Esophagus squamous epithelium (tissue), 5 donors: Measurements from ENCODE around the gene NFRKB. TPM values are rescaled to one million over a fixed set of nuclear protein-coding genes. Genes with fewer than 3 reads are reported as not detected.

Source experiments
- DNase-seq: peaks from one replicate; lab custom pipeline; 2025; lab: John Stamatoyannopoulos, UW
- H3K27ac ChIP-seq, 4 donors: fragments of 200-600 bp; sonication (generic); one replicate each; pipeline ENCODE4 v1.5.1; 2016 to 2019; ENCODE audit warnings: mild to moderate bottlenecking in 1 of 4
- H3K27me3 ChIP-seq, 4 donors: fragments of 200-600 bp; sonication (generic); 1 replicate in 3 of 4; 2 replicates in 1 of 4; pipeline versions ENCODE4 v1.5.1 to v1.6.0; 2017 to 2021; ENCODE audit warnings: antibody characterized with exemption in 1 of 4
- H3K36me3 ChIP-seq, 3 donors: fragments of 200-600 bp; sonication (generic); one replicate each; pipeline ENCODE4 v1.5.1; 2016 to 2019
- H3K4me1 ChIP-seq, 3 donors: fragments of 200-600 bp; sonication (generic); one replicate each; pipeline ENCODE4 v1.5.1; 2017 to 2019
- H3K4me3 ChIP-seq, 4 donors: fragments of 200-600 bp; sonication (generic); 1 replicate in 3 of 4; 2 replicates in 1 of 4; pipeline ENCODE4 v1.5.1; 2016 to 2019; ENCODE audit warnings: mild to moderate bottlenecking in 2 of 4, moderate library complexity in 1 of 4
- H3K9me3 ChIP-seq, 3 donors: fragments of 200-600 bp; sonication (generic); one replicate each; pipeline ENCODE4 v1.5.1; 2016 to 2019
- POLR2A ChIP-seq, 4 donors: fragments of 450-650 bp; IDR thresholded peaks; one replicate each; pipeline ENCODE4 v1.6.1; 2017; ENCODE audit warnings: antibody characterized with exemption in 4 of 4, mild to moderate bottlenecking in 4 of 4, moderate library complexity in 3 of 4
- WGBS, 2 donors: methylation state at CpG; one replicate each; pipeline ENCODE4 v1.1.5; 2018; 5-methylcytosine and 5-hydroxymethylcytosine counted together
- intact Hi-C: fragments of 100-400 bp; cut with DNase I; formaldehyde crosslinking; loops from one replicate; pipeline ENCODE4 v1.15.0; 2022
- total RNA-seq, 4 donors: library from RNA; depleted of rRNA; stranded (reverse); fragments of >200 nt; gene quantifications; one replicate each; pipeline ENCODE4 v1.1.0, GENCODE V29; 2016
- TF ChIP-seq, protein P1 (sequence below), 6 experiments: fragments of 450-650 bp in 4 of 6; fragments of 200-600 bp in 2 of 6; sonication (generic) in 2 of 6; IDR thresholded peaks; one replicate each; pipeline ENCODE4 v1.5.1; 2016 to 2019; ENCODE audit warnings: antibody characterized with exemption in 6 of 6, mild to moderate bottlenecking in 4 of 6, moderate library complexity in 4 of 6
- donor health status: DM: yes; HTN: yes; CAD: no.

NFRKB gene
- total RNA-seq, 4 donors from 2014 or later: 18.2 to 35.9 (median 23.8) TPM

DNA sequence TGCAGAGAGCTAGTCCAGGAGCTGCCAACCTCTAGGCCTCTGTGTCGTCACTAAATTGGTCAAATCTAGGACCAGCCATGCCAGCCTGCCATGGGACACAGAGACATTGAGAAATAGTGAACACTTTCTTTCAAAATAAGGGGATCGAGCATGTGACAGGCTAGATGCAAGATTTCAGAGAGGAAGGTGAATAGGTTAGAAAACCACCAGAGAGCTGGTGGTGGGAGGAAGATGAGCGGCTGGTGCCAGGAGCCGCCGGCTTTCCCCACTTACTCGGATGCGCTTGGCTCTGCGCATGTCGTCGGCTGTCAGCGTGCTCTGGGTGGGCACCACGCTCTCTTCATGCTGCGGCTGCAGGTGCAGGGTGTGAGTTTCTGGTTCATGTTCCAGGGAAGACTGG is 35.4 kb upstream of the NFRKB start:
- intact Hi-C loops: no loop called here
- DNase-seq: no peak
- H3K36me3 ChIP-seq: peaks cover 0 to 54% (median 0%) of the 10 kb centered on the region in 3 donors

DNA sequence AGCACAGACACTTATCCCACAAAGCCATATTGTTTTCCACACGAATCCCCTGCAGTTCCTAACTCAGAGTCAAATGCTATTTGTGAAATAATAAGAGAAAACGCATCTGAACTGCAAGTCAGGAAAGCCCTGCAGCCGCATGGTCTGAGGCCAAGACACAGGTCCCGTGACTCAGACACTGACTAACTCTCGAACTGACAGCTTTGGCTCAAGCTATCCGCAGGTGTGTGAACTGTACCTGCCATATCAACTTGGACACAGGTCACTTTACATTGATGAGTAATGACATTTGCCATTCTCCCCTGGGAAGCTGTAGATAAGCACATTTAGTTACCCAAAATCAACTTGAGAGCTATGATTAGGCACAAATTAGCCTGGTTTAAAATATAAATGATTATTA is 34.9 kb upstream of the NFRKB start:
- intact Hi-C loops: no loop called here
- no peak for DNase-seq
- no peak for TF ChIP-seq POLR2A (IDR thresholded peaks at IDR 0.05)

More for the DNA sequence above, 35.4 kb upstream of the NFRKB start:
- H3K4me1 ChIP-seq: peaks cover 0 to 23% (median 0%) of the 10 kb centered on the region in 3 donors
- TF ChIP-seq, protein P1, sequence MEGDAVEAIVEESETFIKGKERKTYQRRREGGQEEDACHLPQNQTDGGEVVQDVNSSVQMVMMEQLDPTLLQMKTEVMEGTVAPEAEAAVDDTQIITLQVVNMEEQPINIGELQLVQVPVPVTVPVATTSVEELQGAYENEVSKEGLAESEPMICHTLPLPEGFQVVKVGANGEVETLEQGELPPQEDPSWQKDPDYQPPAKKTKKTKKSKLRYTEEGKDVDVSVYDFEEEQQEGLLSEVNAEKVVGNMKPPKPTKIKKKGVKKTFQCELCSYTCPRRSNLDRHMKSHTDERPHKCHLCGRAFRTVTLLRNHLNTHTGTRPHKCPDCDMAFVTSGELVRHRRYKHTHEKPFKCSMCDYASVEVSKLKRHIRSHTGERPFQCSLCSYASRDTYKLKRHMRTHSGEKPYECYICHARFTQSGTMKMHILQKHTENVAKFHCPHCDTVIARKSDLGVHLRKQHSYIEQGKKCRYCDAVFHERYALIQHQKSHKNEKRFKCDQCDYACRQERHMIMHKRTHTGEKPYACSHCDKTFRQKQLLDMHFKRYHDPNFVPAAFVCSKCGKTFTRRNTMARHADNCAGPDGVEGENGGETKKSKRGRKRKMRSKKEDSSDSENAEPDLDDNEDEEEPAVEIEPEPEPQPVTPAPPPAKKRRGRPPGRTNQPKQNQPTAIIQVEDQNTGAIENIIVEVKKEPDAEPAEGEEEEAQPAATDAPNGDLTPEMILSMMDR (IDR thresholded peaks at IDR 0.05): no peak
- TF ChIP-seq POLR2A (IDR thresholded peaks at IDR 0.05): no peak
- no peaks in the 10 kb centered on the region for H3K9me3 ChIP-seq
- H3K27me3 ChIP-seq: no peaks in the 10 kb centered on the region
- H3K27ac ChIP-seq: no peak overlapping the region
- no peak overlapping the region for H3K4me3 ChIP-seq
- 62 to 76% methylated on average over 11 to 13 of the region's 13 CpGs for WGBS, 2 donors

DNA sequence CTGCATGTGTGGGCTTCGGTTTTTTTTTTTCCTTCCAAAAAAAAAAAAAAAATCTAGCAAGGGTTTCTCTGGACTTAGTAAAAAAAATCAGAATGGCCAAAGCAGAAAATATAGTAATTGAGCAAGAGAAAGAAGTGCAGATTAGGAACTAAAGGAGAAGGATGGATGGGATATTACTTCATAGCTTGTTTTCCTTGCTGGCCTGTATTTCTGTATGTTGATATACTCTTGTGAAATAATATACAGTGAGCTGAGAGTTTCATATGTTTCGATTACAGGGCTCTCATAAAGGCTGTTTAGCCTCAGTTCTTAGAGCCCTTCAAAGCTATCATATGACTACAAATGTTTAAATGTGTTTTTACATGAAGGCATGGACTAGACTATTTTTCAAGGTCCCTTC is 34.3 kb upstream of the NFRKB start:
- peaks cover 0 to 53% (median 3%) of the 10 kb centered on the region in 3 donors for H3K36me3 ChIP-seq
- intact Hi-C loops: no loop called here
- DNase-seq: no peak
- H3K27ac ChIP-seq: no peak overlapping the region
- TF ChIP-seq, protein P1 (IDR thresholded peaks at IDR 0.05): no peak
- TF ChIP-seq POLR2A (IDR thresholded peaks at IDR 0.05): no peak
- H3K27me3 ChIP-seq: no peaks in the 10 kb centered on the region
- 61 to 83% methylated on average over 2 of the region's 2 CpGs for WGBS, 2 donors
- peaks cover 0 to 23% (median 0%) of the 10 kb centered on the region in 3 donors for H3K4me1 ChIP-seq
- no peak overlapping the region for H3K4me3 ChIP-seq
- H3K9me3 ChIP-seq: no peaks in the 10 kb centered on the region

More for the DNA sequence above, 34.9 kb upstream of the NFRKB start:
- 30 to 42% methylated on average over 6 of the region's 6 CpGs for whole genome bisulfite sequencing, 2 donors
- Histone ChIP-seq H3K36me3 (peaks cover 0 to 51% (median 0%) of the 10 kb centered on the region in 3 donors), H3K27me3 (no peaks in the 10 kb centered on the region), H3K27ac (no peak overlapping the region), H3K4me1 (peaks cover 0 to 23% (median 0%) of the 10 kb centered on the region in 3 donors), H3K9me3 (no peaks in the 10 kb centered on the region), H3K4me3 (no peak overlapping the region)

DNA sequence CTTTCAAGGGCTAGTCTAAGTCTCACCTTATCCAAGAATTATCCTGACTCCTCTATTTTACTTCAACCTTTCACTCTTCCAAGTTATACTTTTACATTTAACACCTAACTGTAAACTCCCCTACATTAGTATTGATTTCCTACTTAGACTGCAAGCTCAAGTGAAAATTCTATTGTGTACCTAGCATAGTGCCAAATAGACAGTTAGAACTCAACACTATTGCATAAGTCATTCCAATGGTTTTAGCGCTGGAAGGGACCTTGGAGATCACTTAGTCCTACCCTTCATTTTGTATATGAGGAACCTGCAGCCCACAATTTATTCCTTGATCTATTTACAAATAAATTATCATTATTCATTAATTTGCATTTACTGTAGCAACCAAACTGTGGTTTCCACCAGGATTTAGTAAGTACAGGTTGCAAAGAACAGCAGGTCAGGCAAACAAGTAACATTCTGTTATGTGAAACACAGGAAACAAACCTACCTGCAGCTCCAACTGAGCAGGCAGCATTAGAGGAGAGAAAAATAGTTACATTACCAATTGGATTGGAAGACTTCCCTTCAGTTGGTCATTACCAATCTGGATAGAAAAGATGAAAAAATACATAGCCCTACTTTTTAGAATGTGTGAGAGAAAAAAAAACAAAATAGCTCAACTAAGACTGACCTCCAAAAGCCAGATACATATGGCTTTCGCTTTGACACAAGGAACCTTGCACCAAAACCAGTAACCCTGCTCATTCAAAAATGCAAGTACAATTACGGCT is 33.7 kb upstream of the NFRKB start:
- peaks cover 0 to 23% (median 0%) of the 10 kb centered on the region in 3 donors for H3K4me1 ChIP-seq
- no peaks in the 10 kb centered on the region for H3K27me3 ChIP-seq
- WGBS, 2 donors: 90 to 91% methylated on average over 3 of the region's 3 CpGs
- H3K36me3 ChIP-seq: peaks cover 0 to 55% (median 3%) of the 10 kb centered on the region in 3 donors
- intact Hi-C loops: no loop called here
- no peaks in the 10 kb centered on the region for H3K9me3 ChIP-seq
- no peak for DNase-seq
- TF ChIP-seq POLR2A (IDR thresholded peaks at IDR 0.05): no peak
- TF ChIP-seq, protein P1 (IDR thresholded peaks at IDR 0.05): no peak
- H3K27ac ChIP-seq: no peak overlapping the region
- no peak overlapping the region for H3K4me3 ChIP-seq

DNA sequence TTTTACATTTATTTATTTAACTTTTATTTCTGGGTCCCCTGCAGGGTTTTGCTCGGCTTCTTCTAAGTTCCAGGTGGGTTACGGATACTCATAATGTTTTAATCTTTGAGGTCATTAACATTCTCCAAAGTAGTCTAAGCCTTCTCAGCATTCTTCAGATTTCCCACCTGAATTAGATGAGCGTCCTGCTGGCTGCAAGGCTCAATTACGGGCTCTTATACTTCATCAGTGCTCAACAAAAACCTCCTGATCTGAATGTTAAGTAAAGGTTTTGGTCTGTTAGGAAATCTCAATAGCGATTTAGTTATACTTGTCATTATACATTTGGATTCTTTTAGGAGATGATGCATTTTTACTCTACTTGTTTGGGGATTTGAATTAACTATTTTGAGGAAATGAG is 27.3 kb upstream of the NFRKB start:
- TF ChIP-seq POLR2A (IDR thresholded peaks at IDR 0.05): no peak
- TF ChIP-seq, protein P1 (IDR thresholded peaks at IDR 0.05): no peak
- Histone ChIP-seq H3K9me3 (no peaks in the 10 kb centered on the region), H3K36me3 (peaks cover 0 to 65% (median 3%) of the 10 kb centered on the region in 3 donors), H3K4me3 (no peak overlapping the region), H3K4me1 (no peaks in the 10 kb centered on the region), H3K27ac (no peak overlapping the region), H3K27me3 (no peaks in the 10 kb centered on the region)
- no peak for DNase-seq
- 85 to 89% methylated on average over 5 of the region's 5 CpGs for WGBS, 2 donors
- intact Hi-C loops: no loop called here
